Smooth muscle cell (in vitro differentiated cells): Measurements from ENCODE around the gene ARHGAP42. TPM values are rescaled to one million over a fixed set of nuclear protein-coding genes. Genes with fewer than 3 reads are reported as not detected.

Source experiments
- DNase-seq: peaks from one replicate; lab custom pipeline; 2025; ENCODE audit not compliant: unreplicated experiment; lab: John Stamatoyannopoulos, UW
- H2AFZ ChIP-seq: fragments of 200-600 bp; sonication (generic); 2 replicates; pipeline ENCODE4 v1.6.0; 2016; ENCODE audit warnings: antibody characterized with exemption, low read depth, mild to moderate bottlenecking
- H3F3A ChIP-seq: fragments of 200-600 bp; sonication (generic); 2 replicates; pipeline ENCODE4 v1.6.0; 2017; ENCODE audit warnings: antibody characterized with exemption, low read depth
- H3K27ac ChIP-seq: fragments of 200-600 bp; sonication (generic); 2 replicates; pipeline ENCODE4 v1.5.1; 2016; ENCODE audit warnings: low read depth, mild to moderate bottlenecking
- H3K27me3 ChIP-seq: fragments of 200-600 bp; sonication (generic); 2 replicates; pipeline ENCODE4 v1.6.1; 2016; ENCODE audit warnings: low read depth, mild to moderate bottlenecking
- H3K36me3 ChIP-seq: fragments of 200-600 bp; sonication (generic); 2 replicates; pipeline ENCODE4 v1.5.1; 2016; ENCODE audit warnings: low read depth
- H3K4me1 ChIP-seq: fragments of 200-600 bp; sonication (generic); 2 replicates; pipeline ENCODE4 v1.5.1; 2016; ENCODE audit warnings: low read depth
- H3K4me2 ChIP-seq: fragments of 200-600 bp; sonication (generic); 2 replicates; pipeline ENCODE4 v1.6.0; 2016; ENCODE audit warnings: mild to moderate bottlenecking
- H3K4me3 ChIP-seq: fragments of 200-600 bp; sonication (generic); 2 replicates; pipeline ENCODE4 v1.5.1; 2016; ENCODE audit warnings: mild to moderate bottlenecking
- H3K79me2 ChIP-seq: fragments of 200-600 bp; sonication (generic); 2 replicates; pipeline ENCODE4 v1.6.0; 2016; ENCODE audit warnings: low read depth, mild to moderate bottlenecking
- H3K9ac ChIP-seq: fragments of 200-600 bp; sonication (generic); 2 replicates; pipeline ENCODE4 v1.6.0; 2016; ENCODE audit warnings: low read depth
- H3K9me3 ChIP-seq: fragments of 200-600 bp; sonication (generic); replicated peaks from 2 replicates; pipeline ENCODE4 v1.5.1; 2016; ENCODE audit warnings: low read depth
- H4K20me1 ChIP-seq: fragments of 200-600 bp; sonication (generic); 2 replicates; pipeline ENCODE4 v1.6.0; 2016; ENCODE audit warnings: low read depth
- WGBS: methylation state at CpG from one replicate; pipeline ENCODE4 v1.1.7; 2016; ENCODE audit warnings: low lambda C conversion rate; 5-methylcytosine and 5-hydroxymethylcytosine counted together
- polyA plus RNA-seq: library from polyadenylated mRNA; unstranded; fragments of >200 nt; fragmentation: Nextera tagmentation; extraction: Ambion mirVana; gene quantifications from 2 replicates; pipeline ENCODE4 v1.2.1, GENCODE V29; 2016
- total RNA-seq: library from RNA; depleted of rRNA; stranded (reverse); fragments of >200 nt; gene quantifications from 2 replicates; pipeline ENCODE4 v1.2.3, GENCODE V29; 2014
- TF ChIP-seq, protein P1 (sequence below): fragments of 200-600 bp; sonication (generic); IDR thresholded peaks from 2 replicates; pipeline ENCODE4 v1.5.1; 2017; ENCODE audit warnings: borderline replicate concordance, mild to moderate bottlenecking, antibody characterized with exemption; ENCODE audit not compliant: insufficient read depth, poor library complexity, severe bottlenecking

Gene ARHGAP42
- total and polyA plus RNA-seq, 2 experiments from 2014 or later: 12.2 to 53.4 TPM

DNA sequence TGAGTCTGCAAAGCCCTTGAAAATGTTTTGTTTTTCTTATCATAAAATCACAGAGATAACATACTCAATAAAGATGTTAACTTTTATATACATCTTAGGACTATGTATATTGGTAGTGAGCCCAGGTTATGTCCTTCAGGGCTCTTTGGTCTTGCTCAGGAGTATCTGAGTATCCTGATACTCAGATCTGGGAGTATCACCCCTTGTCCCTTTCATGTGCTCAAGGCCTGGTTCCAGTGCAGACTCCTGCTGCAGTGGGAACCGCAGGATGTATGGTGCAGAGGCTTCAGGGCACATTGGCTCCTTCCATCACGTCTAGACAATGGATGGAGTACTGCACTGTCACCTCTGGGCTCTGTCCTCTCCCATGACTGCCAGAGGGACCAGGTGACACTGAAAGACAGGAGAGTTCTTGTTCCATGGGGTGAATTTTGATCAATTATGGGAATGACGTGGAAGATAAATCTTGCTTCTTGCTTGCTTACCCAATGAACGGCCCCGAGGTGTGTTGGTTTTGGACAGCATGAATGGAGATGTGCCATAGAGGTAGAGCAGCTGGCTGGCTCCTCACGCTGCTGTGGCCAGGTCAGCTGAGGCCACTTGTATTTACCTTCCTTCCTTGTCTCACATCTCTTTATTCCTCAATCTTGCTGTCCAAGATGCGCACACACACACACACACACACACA, 215.5 kb downstream of the ARHGAP42 start:
- Histone ChIP-seq H3F3A (no peaks in the 10 kb centered on the region), H3K27me3 (no peaks in the 10 kb centered on the region), H3K27ac (no peak overlapping the region), H4K20me1 (no peaks in the 10 kb centered on the region), H3K79me2 (peaks cover 21% of the 10 kb centered on the region), H3K4me3 (no peak overlapping the region), H3K36me3 (no peaks in the 10 kb centered on the region), H3K9ac (no peak overlapping the region), H3K4me1 (no peaks in the 10 kb centered on the region), H3K9me3 (no peaks in the 10 kb centered on the region), H2AFZ (no peak overlapping the region), H3K4me2 (no peak overlapping the region)
- 90% methylated on average over 6 of the region's 7 CpGs for WGBS
- no peak for DNase-seq
- TF ChIP-seq, protein P1, sequence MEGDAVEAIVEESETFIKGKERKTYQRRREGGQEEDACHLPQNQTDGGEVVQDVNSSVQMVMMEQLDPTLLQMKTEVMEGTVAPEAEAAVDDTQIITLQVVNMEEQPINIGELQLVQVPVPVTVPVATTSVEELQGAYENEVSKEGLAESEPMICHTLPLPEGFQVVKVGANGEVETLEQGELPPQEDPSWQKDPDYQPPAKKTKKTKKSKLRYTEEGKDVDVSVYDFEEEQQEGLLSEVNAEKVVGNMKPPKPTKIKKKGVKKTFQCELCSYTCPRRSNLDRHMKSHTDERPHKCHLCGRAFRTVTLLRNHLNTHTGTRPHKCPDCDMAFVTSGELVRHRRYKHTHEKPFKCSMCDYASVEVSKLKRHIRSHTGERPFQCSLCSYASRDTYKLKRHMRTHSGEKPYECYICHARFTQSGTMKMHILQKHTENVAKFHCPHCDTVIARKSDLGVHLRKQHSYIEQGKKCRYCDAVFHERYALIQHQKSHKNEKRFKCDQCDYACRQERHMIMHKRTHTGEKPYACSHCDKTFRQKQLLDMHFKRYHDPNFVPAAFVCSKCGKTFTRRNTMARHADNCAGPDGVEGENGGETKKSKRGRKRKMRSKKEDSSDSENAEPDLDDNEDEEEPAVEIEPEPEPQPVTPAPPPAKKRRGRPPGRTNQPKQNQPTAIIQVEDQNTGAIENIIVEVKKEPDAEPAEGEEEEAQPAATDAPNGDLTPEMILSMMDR: no peak

DNA sequence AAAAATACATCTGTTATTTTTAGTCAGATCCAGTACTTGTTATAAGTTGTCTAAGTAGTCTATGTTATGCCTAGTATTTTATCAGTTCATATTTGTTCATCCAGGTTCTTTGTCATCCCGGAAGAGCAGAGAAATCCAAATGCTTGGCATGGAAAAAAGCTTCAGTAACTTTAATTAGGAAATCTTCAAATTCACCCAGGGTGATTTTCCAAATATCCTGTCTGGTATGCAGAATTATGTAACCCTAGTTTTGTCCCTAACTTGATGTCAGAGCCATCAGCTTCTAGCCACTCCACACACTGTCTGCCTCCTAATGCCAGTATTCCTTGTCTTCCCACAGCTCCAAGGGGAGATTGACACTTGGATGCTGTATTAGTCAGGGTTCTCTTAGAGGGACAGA, 216.2 kb downstream of the ARHGAP42 start:
- Histone ChIP-seq H3K4me2 (no peak overlapping the region), H3K9me3 (no peaks in the 10 kb centered on the region), H3F3A (no peaks in the 10 kb centered on the region), H3K27me3 (no peaks in the 10 kb centered on the region), H3K27ac (no peak overlapping the region), H3K4me1 (no peaks in the 10 kb centered on the region), H2AFZ (no peak overlapping the region), H4K20me1 (no peaks in the 10 kb centered on the region), H3K4me3 (no peak overlapping the region), H3K79me2 (peaks cover 20% of the 10 kb centered on the region), H3K36me3 (no peaks in the 10 kb centered on the region), H3K9ac (no peak overlapping the region)
- TF ChIP-seq, protein P1: no peak
- 88% methylated on average over 1 of the region's 1 CpG for WGBS
- no peak for DNase-seq

DNA sequence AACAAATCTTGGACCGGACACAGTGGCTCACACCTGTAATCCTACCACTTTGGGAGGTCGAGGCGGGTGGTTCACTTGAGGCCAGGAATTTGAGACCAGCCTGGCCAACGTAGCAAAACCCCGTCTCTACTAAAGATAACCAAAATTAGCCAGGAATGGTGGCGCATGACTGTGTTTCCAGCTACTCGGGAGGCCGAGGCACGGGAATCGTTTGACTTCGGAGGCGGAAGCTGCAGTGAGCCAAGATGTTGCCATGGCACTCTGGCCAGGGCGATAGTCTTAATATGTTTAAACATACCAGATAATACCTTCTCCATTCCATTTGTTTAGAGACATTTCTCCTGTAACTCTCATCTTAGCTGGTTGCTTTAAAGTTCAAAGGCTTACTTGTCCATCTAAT, 218.6 kb downstream of the ARHGAP42 start:
- no peaks in the 10 kb centered on the region for H3K9me3 ChIP-seq
- H3K27me3 ChIP-seq: no peaks in the 10 kb centered on the region
- no peaks in the 10 kb centered on the region for H3K36me3 ChIP-seq
- no peak overlapping the region for H2AFZ ChIP-seq
- no peak overlapping the region for H3K27ac ChIP-seq
- H3K9ac ChIP-seq: no peak overlapping the region
- no peaks in the 10 kb centered on the region for H3F3A ChIP-seq
- peaks cover 8% of the 10 kb centered on the region for H3K79me2 ChIP-seq
- DNase-seq: no peak
- no peak overlapping the region for H3K4me3 ChIP-seq
- no peaks in the 10 kb centered on the region for H3K4me1 ChIP-seq
- H3K4me2 ChIP-seq: no peak overlapping the region
- H4K20me1 ChIP-seq: no peaks in the 10 kb centered on the region
- 95% methylated on average over 13 of the region's 13 CpGs for WGBS
- TF ChIP-seq, protein P1: no peak

DNA sequence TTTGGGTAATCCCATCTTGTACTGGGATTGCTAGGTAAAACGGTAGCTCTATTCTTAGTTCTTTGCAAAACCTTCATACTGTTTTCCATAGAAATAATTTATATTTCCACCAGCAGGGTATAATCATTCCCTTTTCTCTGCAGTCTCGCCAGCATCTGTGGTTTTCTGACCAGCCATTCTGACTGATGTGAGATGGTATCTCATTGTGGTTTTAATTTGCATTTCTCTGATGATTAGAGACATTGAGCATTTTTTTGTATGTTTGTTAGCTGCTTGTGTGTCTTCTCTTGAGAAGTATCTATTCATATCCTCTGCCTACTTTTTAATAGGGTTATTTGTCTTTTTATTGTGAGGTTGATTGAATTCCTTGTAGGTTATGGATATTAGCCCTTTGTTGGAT, 221.7 kb downstream of the ARHGAP42 start:
- peak overlapping the region; percentile 71 for H3K4me2 ChIP-seq
- TF ChIP-seq, protein P1: no peak
- H3K27me3 ChIP-seq: no peaks in the 10 kb centered on the region
- no peak for DNase-seq
- H3K36me3 ChIP-seq: no peaks in the 10 kb centered on the region
- no peaks in the 10 kb centered on the region for H3K4me1 ChIP-seq
- H2AFZ ChIP-seq: no peak overlapping the region
- H3K9ac ChIP-seq: no peak overlapping the region
- no peaks in the 10 kb centered on the region for H3F3A ChIP-seq
- H3K79me2 ChIP-seq: peaks cover 14% of the 10 kb centered on the region
- WGBS: 39% methylated on average over 2 of the region's 2 CpGs
- no peaks in the 10 kb centered on the region for H4K20me1 ChIP-seq
- H3K4me3 ChIP-seq: no peak overlapping the region
- peak overlapping the region; percentile 72 for H3K27ac ChIP-seq
- no peaks in the 10 kb centered on the region for H3K9me3 ChIP-seq
